WTC11 (cell line): ENCODE measurements around the gene PTPRG.

Source experiments
- CREB1 ChIP-seq: sonication (generic); formaldehyde crosslinking; IDR thresholded peaks from 2 replicates; pipeline ENCODE4 v1.8.0; 2023; ENCODE audit warnings: mild to moderate bottlenecking, missing genetic modification reagents
- FOXP4 ChIP-seq: sonication (generic); formaldehyde crosslinking; IDR thresholded peaks from 2 replicates; pipeline ENCODE4 v1.8.0; 2022; ENCODE audit warnings: mild to moderate bottlenecking, missing genetic modification reagents
- GABPB1 ChIP-seq: sonication (generic); formaldehyde crosslinking; IDR thresholded peaks from 2 replicates; pipeline ENCODE4 v1.8.1; 2023; ENCODE audit warnings: mild to moderate bottlenecking, missing genetic modification reagents
- KAT7 ChIP-seq: sonication (generic); formaldehyde crosslinking; IDR thresholded peaks from 2 replicates; pipeline ENCODE4 v1.8.1; 2023; ENCODE audit warnings: missing genetic modification reagents, mild to moderate bottlenecking, borderline replicate concordance
- NR2C2 ChIP-seq: sonication (generic); formaldehyde crosslinking; IDR thresholded peaks from 2 replicates; pipeline ENCODE4 v1.8.0; 2022; ENCODE audit warnings: mild to moderate bottlenecking, missing genetic modification reagents
- TEAD4 ChIP-seq: sonication (generic); formaldehyde crosslinking; IDR thresholded peaks from 2 replicates; pipeline ENCODE4 v1.8.0; 2022; ENCODE audit warnings: mild to moderate bottlenecking, missing genetic modification reagents
- USF2 ChIP-seq: sonication (generic); formaldehyde crosslinking; IDR thresholded peaks from 2 replicates; pipeline ENCODE4 v1.8.1; 2023; ENCODE audit warnings: mild to moderate bottlenecking, missing genetic modification reagents, moderate library complexity
- ZNF263 ChIP-seq: sonication (generic); formaldehyde crosslinking; IDR thresholded peaks from 2 replicates; pipeline ENCODE4 v1.8.1; 2022; ENCODE audit warnings: low read depth, mild to moderate bottlenecking, moderate library complexity, missing genetic modification reagents
- ZNF423 ChIP-seq: fragments of 250-450 bp; sonication (Bioruptor Pico); IDR thresholded peaks from 2 replicates; pipeline ENCODE4 v2.1.2; 2022; ENCODE audit warnings: mild to moderate bottlenecking, moderate library complexity
- TF ChIP-seq, protein P1 (sequence below): sonication (generic); formaldehyde crosslinking; IDR thresholded peaks from 2 replicates; pipeline ENCODE4 v1.8.0; 2022; ENCODE audit warnings: mild to moderate bottlenecking, missing genetic modification reagents
- TF ChIP-seq, protein P2 (sequence below): sonication (generic); formaldehyde crosslinking; IDR thresholded peaks from 2 replicates; pipeline ENCODE4 v1.8.1; 2022; ENCODE audit warnings: mild to moderate bottlenecking, missing genetic modification reagents, moderate library complexity, borderline replicate concordance
- TF ChIP-seq, protein P3 (sequence below): sonication (generic); formaldehyde crosslinking; IDR thresholded peaks from 2 replicates; pipeline ENCODE4 v1.8.0; 2022; ENCODE audit warnings: mild to moderate bottlenecking, missing genetic modification reagents
- TF ChIP-seq, protein P4 (sequence below): fragments of 200-600 bp; IDR thresholded peaks from 2 replicates; pipeline ENCODE4 v1.8.0; 2022; ENCODE audit warnings: antibody characterized with exemption

- TF ChIP-seq, protein P1, sequence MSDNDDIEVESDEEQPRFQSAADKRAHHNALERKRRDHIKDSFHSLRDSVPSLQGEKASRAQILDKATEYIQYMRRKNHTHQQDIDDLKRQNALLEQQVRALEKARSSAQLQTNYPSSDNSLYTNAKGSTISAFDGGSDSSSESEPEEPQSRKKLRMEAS (CRISPR knock-in tag): no peak
- TF ChIP-seq USF2: no peak
- TF ChIP-seq, protein P2, sequence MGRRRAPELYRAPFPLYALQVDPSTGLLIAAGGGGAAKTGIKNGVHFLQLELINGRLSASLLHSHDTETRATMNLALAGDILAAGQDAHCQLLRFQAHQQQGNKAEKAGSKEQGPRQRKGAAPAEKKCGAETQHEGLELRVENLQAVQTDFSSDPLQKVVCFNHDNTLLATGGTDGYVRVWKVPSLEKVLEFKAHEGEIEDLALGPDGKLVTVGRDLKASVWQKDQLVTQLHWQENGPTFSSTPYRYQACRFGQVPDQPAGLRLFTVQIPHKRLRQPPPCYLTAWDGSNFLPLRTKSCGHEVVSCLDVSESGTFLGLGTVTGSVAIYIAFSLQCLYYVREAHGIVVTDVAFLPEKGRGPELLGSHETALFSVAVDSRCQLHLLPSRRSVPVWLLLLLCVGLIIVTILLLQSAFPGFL: no peak
- TF ChIP-seq, protein P3, sequence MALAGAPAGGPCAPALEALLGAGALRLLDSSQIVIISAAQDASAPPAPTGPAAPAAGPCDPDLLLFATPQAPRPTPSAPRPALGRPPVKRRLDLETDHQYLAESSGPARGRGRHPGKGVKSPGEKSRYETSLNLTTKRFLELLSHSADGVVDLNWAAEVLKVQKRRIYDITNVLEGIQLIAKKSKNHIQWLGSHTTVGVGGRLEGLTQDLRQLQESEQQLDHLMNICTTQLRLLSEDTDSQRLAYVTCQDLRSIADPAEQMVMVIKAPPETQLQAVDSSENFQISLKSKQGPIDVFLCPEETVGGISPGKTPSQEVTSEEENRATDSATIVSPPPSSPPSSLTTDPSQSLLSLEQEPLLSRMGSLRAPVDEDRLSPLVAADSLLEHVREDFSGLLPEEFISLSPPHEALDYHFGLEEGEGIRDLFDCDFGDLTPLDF: no peak
- no peak for TF ChIP-seq TEAD4 (CRISPR knock-in tag)
- TF ChIP-seq, protein P4, sequence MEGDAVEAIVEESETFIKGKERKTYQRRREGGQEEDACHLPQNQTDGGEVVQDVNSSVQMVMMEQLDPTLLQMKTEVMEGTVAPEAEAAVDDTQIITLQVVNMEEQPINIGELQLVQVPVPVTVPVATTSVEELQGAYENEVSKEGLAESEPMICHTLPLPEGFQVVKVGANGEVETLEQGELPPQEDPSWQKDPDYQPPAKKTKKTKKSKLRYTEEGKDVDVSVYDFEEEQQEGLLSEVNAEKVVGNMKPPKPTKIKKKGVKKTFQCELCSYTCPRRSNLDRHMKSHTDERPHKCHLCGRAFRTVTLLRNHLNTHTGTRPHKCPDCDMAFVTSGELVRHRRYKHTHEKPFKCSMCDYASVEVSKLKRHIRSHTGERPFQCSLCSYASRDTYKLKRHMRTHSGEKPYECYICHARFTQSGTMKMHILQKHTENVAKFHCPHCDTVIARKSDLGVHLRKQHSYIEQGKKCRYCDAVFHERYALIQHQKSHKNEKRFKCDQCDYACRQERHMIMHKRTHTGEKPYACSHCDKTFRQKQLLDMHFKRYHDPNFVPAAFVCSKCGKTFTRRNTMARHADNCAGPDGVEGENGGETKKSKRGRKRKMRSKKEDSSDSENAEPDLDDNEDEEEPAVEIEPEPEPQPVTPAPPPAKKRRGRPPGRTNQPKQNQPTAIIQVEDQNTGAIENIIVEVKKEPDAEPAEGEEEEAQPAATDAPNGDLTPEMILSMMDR: no peak
- no peak for TF ChIP-seq ZNF423 (CRISPR knock-in tag)
- TF ChIP-seq NR2C2 (CRISPR knock-in tag): no peak
- TF ChIP-seq CREB1 (CRISPR knock-in tag): no peak
- no peak for TF ChIP-seq FOXP4 (CRISPR knock-in tag)
- TF ChIP-seq KAT7 (CRISPR knock-in tag): no peak
- no peak for TF ChIP-seq GABPB1
- no peak for TF ChIP-seq ZNF263 (CRISPR knock-in tag)
Observed at GRCh38 chr3:62207197-62207596, 645.8 kb downstream of the PTPRG start.
